ENCODE data around the gene TSC22D4. TPM values are rescaled to one million over a fixed set of nuclear protein-coding genes. Genes with fewer than 3 reads are reported as not detected.

The TSC22D4 gene
- total RNA-seq, 3 donors from 2014 or later: 17.0 to 23.7 (median 19.7) TPM

- Histone ChIP-seq H3K27ac (peak overlapping the region; percentile 76 to 99), H3K9me3 (no peaks in the 10 kb centered on the region), H3K27me3 (no peaks in the 10 kb centered on the region), H3K4me1 (peaks cover 8 to 33% of the 10 kb centered on the region in 2 donors), H3K4me3 (peak overlapping the region in 1 of 3 donors; percentile 98), H3K36me3 (no peaks in the 10 kb centered on the region)
- DNase-seq (ENCODE audit: low spot score in 2 of 2): no peak
- intact Hi-C loops (cut with DNase I; ENCODE audit: low total_unique reads): no loop called here
- TF ChIP-seq CTCF (IDR thresholded peaks at IDR 0.05): no peak
- TF ChIP-seq POLR2A (IDR thresholded peaks at IDR 0.05): no peak
- no peak for TF ChIP-seq POLR2AphosphoS5 (IDR thresholded peaks at IDR 0.05)
Measured at GRCh38 chr7:100432621-100433275, 46.3 kb downstream of the TSC22D4 start.

- no peak for DNase-seq (ENCODE audit: low spot score in 2 of 2)
- Histone ChIP-seq H3K4me3 (peak overlapping the region in 1 of 3 donors; percentile 98), H3K36me3 (no peaks in the 10 kb centered on the region), H3K27me3 (no peaks in the 10 kb centered on the region), H3K27ac (peak overlapping the region; percentile 99 to 100), H3K4me1 (peaks cover 8 to 33% of the 10 kb centered on the region in 2 donors), H3K9me3 (no peaks in the 10 kb centered on the region)
- intact Hi-C loops (cut with DNase I; ENCODE audit: low total_unique reads): no loop called here
- TF ChIP-seq POLR2AphosphoS5 (IDR thresholded peaks at IDR 0.05) (no peak), POLR2A (IDR thresholded peaks at IDR 0.05) (no peak), CTCF (IDR thresholded peaks at IDR 0.05) (no peak)
Measured at GRCh38 chr7:100432053-100432452, 47.0 kb downstream of the TSC22D4 start.

GRCh38 chr7:100431286-100431735 is 47.7 kb downstream of the TSC22D4 start:
- H3K4me3 ChIP-seq: peak overlapping the region in 2 of 3 donors; percentile 88 to 98
- H3K36me3 ChIP-seq: no peaks in the 10 kb centered on the region
- intact Hi-C loops (cut with DNase I; ENCODE audit: low total_unique reads): no loop called here
- DNase-seq (ENCODE audit: low spot score in 2 of 2): no peak
- peaks cover 8 to 33% of the 10 kb centered on the region in 2 donors for H3K4me1 ChIP-seq
- TF ChIP-seq POLR2A (IDR thresholded peaks at IDR 0.05): no peak
- no peak for TF ChIP-seq CTCF (IDR thresholded peaks at IDR 0.05)
- TF ChIP-seq POLR2AphosphoS5 (IDR thresholded peaks at IDR 0.05): no peak
- no peaks in the 10 kb centered on the region for H3K9me3 ChIP-seq
- peak overlapping the region; percentile 99 to 100 for H3K27ac ChIP-seq
- no peaks in the 10 kb centered on the region for H3K27me3 ChIP-seq

GRCh38 chr7:100430493-100431285 is 48.3 kb downstream of the TSC22D4 start:
- H3K36me3 ChIP-seq: no peaks in the 10 kb centered on the region
- no peak for TF ChIP-seq POLR2AphosphoS5 (IDR thresholded peaks at IDR 0.05)
- TF ChIP-seq CTCF (IDR thresholded peaks at IDR 0.05): no peak
- TF ChIP-seq POLR2A (IDR thresholded peaks at IDR 0.05): no peak
- peaks cover 8 to 33% of the 10 kb centered on the region in 2 donors for H3K4me1 ChIP-seq
- intact Hi-C loops (cut with DNase I; ENCODE audit: low total_unique reads): no loop called here
- no peaks in the 10 kb centered on the region for H3K27me3 ChIP-seq
- peak overlapping the region; percentile 85 to 98 (median 88) for H3K4me3 ChIP-seq
- H3K27ac ChIP-seq: peak overlapping the region; percentile 99 to 100
- DNase-seq (ENCODE audit: low spot score in 2 of 2): no peak
- H3K9me3 ChIP-seq: no peaks in the 10 kb centered on the region
